Heart left ventricle (tissue), 16 donors: ENCODE results near the gene PPFIA2. TPM values are rescaled to one million over a fixed set of nuclear protein-coding genes. Genes with fewer than 3 reads are reported as not detected.
A peak's percentile ranks its signal among the peaks of the same experiment; 100 is the strongest.
"Not testable (repeated sequence)": the region's sequence is repeated elsewhere in the genome, so short reads cannot be mapped to it uniquely, and the experiment has no call there.

Experiments used
- ATAC-seq, 4 donors: fragments of 200-7000 bp; cut with Tn5 transposase; one replicate each; pipeline ENCODE4 v1.9.1; 2020 to 2022; ENCODE audit warnings: moderate library complexity in 4 of 4, mild to moderate bottlenecking in 3 of 4, moderate number of reproducible peaks in 1 of 4
- DNase-seq, 5 donors: peaks; one replicate each; pipeline ENCODE4 v3.0.0-alpha.2; 2020
- H3K27ac ChIP-seq, 12 donors: fragments of 200-600 bp; sonication (generic) in 4 of 12; one replicate each; pipeline versions ENCODE4 v1.5.0 to v1.8.0; 2016 to 2022; ENCODE audit warnings: mild to moderate bottlenecking in 2 of 12
- H3K27me3 ChIP-seq, 9 donors: fragments of 200-600 bp; sonication (generic) in 2 of 9; one replicate each; pipeline versions ENCODE4 v1.5.1 to v1.8.0; 2016 to 2022; ENCODE audit warnings: mild to moderate bottlenecking in 3 of 9
- H3K36me3 ChIP-seq, 9 donors: fragments of 200-600 bp; sonication (generic) in 2 of 9; one replicate each; pipeline versions ENCODE4 v1.5.0 to v1.8.0; 2018 to 2022; ENCODE audit warnings: mild to moderate bottlenecking in 2 of 9
- H3K4me1 ChIP-seq, 12 donors: fragments of 200-600 bp; sonication (generic) in 4 of 12; one replicate each; pipeline versions ENCODE4 v1.5.0 to v1.8.0; 2016 to 2022; ENCODE audit warnings: mild to moderate bottlenecking in 3 of 12
- H3K4me3 ChIP-seq, 12 donors: fragments of 200-600 bp; sonication (generic) in 4 of 12; one replicate each; pipeline versions ENCODE4 v1.5.0 to v1.8.0; 2017 to 2022; ENCODE audit warnings: mild to moderate bottlenecking in 9 of 12, moderate library complexity in 4 of 12
- H3K9me3 ChIP-seq, 12 donors: fragments of 200-600 bp; sonication (generic) in 4 of 12; one replicate each; pipeline versions ENCODE4 v1.5.0 to v1.8.0; 2016 to 2022; ENCODE audit warnings: mild to moderate bottlenecking in 1 of 12
- CTCF ChIP-seq, 12 donors: fragments of 200-600 bp; sonication (generic) in 4 of 12; IDR thresholded peaks; one replicate each; pipeline versions ENCODE4 v1.5.0 to v1.8.0; 2018 to 2022; ENCODE audit warnings: antibody characterized with exemption in 12 of 12, mild to moderate bottlenecking in 5 of 12
- POLR2A ChIP-seq, 2 donors: fragments of 450-650 bp; IDR thresholded peaks; one replicate each; pipeline ENCODE4 v1.6.1; 2017; ENCODE audit warnings: antibody characterized with exemption in 2 of 2, mild to moderate bottlenecking in 2 of 2, moderate library complexity in 2 of 2
- WGBS, 4 donors: extraction: QIAGEN DNeasy Blood & Tissue Kit in 2 of 4; methylation state at CpG; one replicate each; pipeline versions ENCODE4 v1.1.5 to v1.1.7; 2013 to 2018; 5-methylcytosine and 5-hydroxymethylcytosine counted together
- intact Hi-C, 10 donors: fragments of 100-400 bp; cut with DNase I; formaldehyde crosslinking; loops; one replicate each; pipeline versions ENCODE4 v1.11.1 to v1.14.2; 2022
- polyA plus RNA-seq, 2 donors: library from polyadenylated mRNA; stranded (reverse); fragments of 200-250 nt; gene quantifications; one replicate each; pipeline ENCODE4 v1.2.3, GENCODE V29; 2013
- total RNA-seq, 9 donors: library from RNA; depleted of rRNA in 2 of 9; stranded (reverse); fragments of >200 nt in 2 of 9; fragmentation: NEBNext Ultra II Directional in 3 of 9; extraction: Animal tissue kit (Norgen Biotek cat#: 25700) in 3 of 9; gene quantifications; one replicate each; pipeline versions ENCODE4 v1.1.0 to v1.2.4, GENCODE V29; 2016 to 2023
- donor health status: ischemic (EF 13 %, LVEDD 7.1; RV severe dilation, severe dysfunction).
- donor health status: healthy with polysubstance abuse.
- donor health status: DM: no; HTN: yes; CAD: no.
- donor health status: DM: no; HTN: no; CAD: no.
- donor health status: ischemic (EF 25% LVEDD 6.9; RV normal size, moderate dysfunction).
- donor health status: ischemic (EF 25% LVEDD 5.7; RV mildly dilated, moderate dysfunction).
- donor health status: healthy.
- donor health status: DM: yes; HTN: yes; CAD: no.
- donor health status: ischemic (EF 35%, LVEDD 5.7; RV mildly dilated, moderate dysfunction).
- donor health status: nonischemic (EF 11% LVEDD 7.7; RV severe dilation, severe dysfunction).
- donor health status: DM: yes; HTN: yes; CAD: no.
- donor health status: PGD.
- donor health status: ischemic (EF 29% LVEDD 5.4; RV normal size, mild dysfunction).
- donor health status: nonischemic (EF 23%, LVEDD 6.1; RV moderate dilation, normal function).

Gene PPFIA2
- total and polyA plus RNA-seq, 11 donors: 0.08 to 1.3 (median 0.49) TPM; not detected in 3

GRCh38 chr12:81211306-81211705 is 547.8 kb downstream of the PPFIA2 start:
- DNase-seq: no peak
- no peaks in the 10 kb centered on the region for H3K9me3 ChIP-seq
- TF ChIP-seq CTCF (IDR thresholded peaks at IDR 0.05): no peak
- no peak for TF ChIP-seq POLR2A (IDR thresholded peaks at IDR 0.05)
- intact Hi-C loops: no loop called here
- H3K27ac ChIP-seq: no peak overlapping the region
- peaks cover 0 to 12% (median 0%) of the 10 kb centered on the region in 9 donors for H3K36me3 ChIP-seq
- H3K27me3 ChIP-seq: no peaks in the 10 kb centered on the region
- WGBS, 4 donors: 79 to 98% (median 95%) methylated on average over 1 of the region's 1 CpG
- H3K4me1 ChIP-seq: peaks cover 0 to 34% (median 13%) of the 10 kb centered on the region in 12 donors
- H3K4me3 ChIP-seq: no peak overlapping the region
- ATAC-seq: no peak

- H3K4me3 ChIP-seq, intact Hi-C loops, H3K36me3 ChIP-seq, H3K9me3 ChIP-seq, H3K27me3 ChIP-seq: not testable (repeated sequence)
- DNase-seq: peak in 4 of 5 donors; percentile 21 to 57 (median 29)
- peak overlapping the region in 11 of 12 donors; percentile 41 to 70 (median 56) for H3K27ac ChIP-seq
- ATAC-seq: peak; percentile 76 to 83 (median 78)
- WGBS, 4 donors: 48 to 66% (median 62%) methylated on average over 2 of the region's 2 CpGs
- H3K4me1 ChIP-seq: peaks cover 0 to 34% (median 13%) of the 10 kb centered on the region in 12 donors
These were observed 549.4 kb downstream of the PPFIA2 start for GRCh38 chr12:81209772-81210225.

- TF ChIP-seq POLR2A (IDR thresholded peaks at IDR 0.05): no peak
- TF ChIP-seq CTCF (IDR thresholded peaks at IDR 0.05): no peak
- peaks cover 0 to 36% (median 13%) of the 10 kb centered on the region in 12 donors for H3K4me1 ChIP-seq
- H3K27ac ChIP-seq: peak overlapping the region in 10 of 12 donors; percentile 15 to 70 (median 56)
- no peak overlapping the region for H3K4me3 ChIP-seq
- DNase-seq: no peak
- ATAC-seq: peak in 1 of 4 donors; percentile 66
- intact Hi-C loops: no loop called here
- no peaks in the 10 kb centered on the region for H3K36me3 ChIP-seq
- H3K27me3 ChIP-seq: no peaks in the 10 kb centered on the region
- H3K9me3 ChIP-seq: no peaks in the 10 kb centered on the region
These were observed 550.1 kb downstream of the PPFIA2 start for GRCh38 chr12:81209012-81209411.

GRCh38 chr12:81208187-81208911 is 550.8 kb downstream of the PPFIA2 start:
- H3K27ac ChIP-seq: peak overlapping the region in 3 of 12 donors; percentile 41 to 55 (median 44)
- 63 to 72% (median 69%) methylated on average over 9 of the region's 9 CpGs for WGBS, 4 donors
- intact Hi-C loops: no loop called here

More at GRCh38 chr12:81208187-81208911, 550.8 kb downstream of the PPFIA2 start:
- ATAC-seq (no peak), DNase-seq (no peak)
- H3K4me3 ChIP-seq: no peak overlapping the region
- no peaks in the 10 kb centered on the region for H3K9me3 ChIP-seq
- no peak for TF ChIP-seq POLR2A (IDR thresholded peaks at IDR 0.05)
- TF ChIP-seq CTCF (IDR thresholded peaks at IDR 0.05): no peak
- no peaks in the 10 kb centered on the region for H3K36me3 ChIP-seq
- H3K27me3 ChIP-seq: no peaks in the 10 kb centered on the region
- peaks cover 0 to 38% (median 14%) of the 10 kb centered on the region in 12 donors for H3K4me1 ChIP-seq
